ENCODE measurements around the gene TAS2R50. TPM values are rescaled to one million over a fixed set of nuclear protein-coding genes. Genes with fewer than 3 reads are reported as not detected.

Gene TAS2R50
- total and polyA plus RNA-seq, 2 donors (not counting 1 experiment from before 2014, with no cell fraction given): 2.3 TPM; not detected in 1

DNA sequence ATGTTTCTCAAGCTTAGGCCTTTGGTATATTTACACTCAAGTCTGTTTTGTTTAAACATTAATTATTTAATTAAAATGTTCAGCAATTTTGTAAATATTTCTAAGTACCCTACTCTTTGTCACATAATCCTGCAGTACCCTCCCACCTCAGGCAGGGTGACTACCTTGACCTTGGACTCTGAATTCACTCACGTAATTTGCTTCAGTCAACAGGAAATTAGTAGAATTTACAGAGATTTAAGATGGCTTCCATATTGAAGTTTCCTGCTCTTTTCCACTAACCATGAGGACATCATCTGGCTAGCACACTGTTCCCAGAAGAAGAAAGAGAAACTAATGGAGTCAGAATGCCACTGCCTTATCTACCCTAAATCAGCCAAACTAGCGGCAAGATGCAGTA, 36.7 kb upstream of the TAS2R50 start:
- Histone ChIP-seq H3K36me3 (ENCODE audit: control insufficient read depth, insufficient read depth, low read length) (no peaks in the 10 kb centered on the region), H3K79me2 (ENCODE audit: control insufficient read depth, insufficient read depth, low read length) (no peaks in the 10 kb centered on the region), H3K27me3 (ENCODE audit: control insufficient read depth, insufficient read depth, low read length) (no peaks in the 10 kb centered on the region), H3K27ac (ENCODE audit: insufficient read depth, low read length) (no peak overlapping the region), H3K9ac (ENCODE audit: insufficient read depth, low read length) (no peak overlapping the region), H2AFZ (ENCODE audit: low read length) (no peak overlapping the region), H4K20me1 (ENCODE audit: control insufficient read depth, extremely low read depth, insufficient read depth, low read length) (no peaks in the 10 kb centered on the region), H3K9me3 (ENCODE audit: control insufficient read depth, insufficient read depth, low read depth, low read length) (no peaks in the 10 kb centered on the region), H3K4me2 (ENCODE audit: extremely low read depth, insufficient read depth, low read length) (no peak overlapping the region), H3K4me1 (ENCODE audit: control insufficient read depth, extremely low read depth, insufficient read depth, low read length) (no peaks in the 10 kb centered on the region), H3K4me3 (replicated peaks in 1 of 4; ENCODE audit: control extremely low read depth in 1 of 4, insufficient read depth in 1 of 4, low read depth in 3 of 4, low read length in 4 of 4) (no peak overlapping the region)
- TF ChIP-seq, protein P1, sequence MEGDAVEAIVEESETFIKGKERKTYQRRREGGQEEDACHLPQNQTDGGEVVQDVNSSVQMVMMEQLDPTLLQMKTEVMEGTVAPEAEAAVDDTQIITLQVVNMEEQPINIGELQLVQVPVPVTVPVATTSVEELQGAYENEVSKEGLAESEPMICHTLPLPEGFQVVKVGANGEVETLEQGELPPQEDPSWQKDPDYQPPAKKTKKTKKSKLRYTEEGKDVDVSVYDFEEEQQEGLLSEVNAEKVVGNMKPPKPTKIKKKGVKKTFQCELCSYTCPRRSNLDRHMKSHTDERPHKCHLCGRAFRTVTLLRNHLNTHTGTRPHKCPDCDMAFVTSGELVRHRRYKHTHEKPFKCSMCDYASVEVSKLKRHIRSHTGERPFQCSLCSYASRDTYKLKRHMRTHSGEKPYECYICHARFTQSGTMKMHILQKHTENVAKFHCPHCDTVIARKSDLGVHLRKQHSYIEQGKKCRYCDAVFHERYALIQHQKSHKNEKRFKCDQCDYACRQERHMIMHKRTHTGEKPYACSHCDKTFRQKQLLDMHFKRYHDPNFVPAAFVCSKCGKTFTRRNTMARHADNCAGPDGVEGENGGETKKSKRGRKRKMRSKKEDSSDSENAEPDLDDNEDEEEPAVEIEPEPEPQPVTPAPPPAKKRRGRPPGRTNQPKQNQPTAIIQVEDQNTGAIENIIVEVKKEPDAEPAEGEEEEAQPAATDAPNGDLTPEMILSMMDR (conservative IDR thresholded peaks at IDR 0.05 in 1 of 2, IDR thresholded peaks at IDR 0.05 in 1 of 2; ENCODE audit: low read depth in 1 of 2, low read length in 2 of 2): no peak
- TF ChIP-seq EZH2 (IDR thresholded peaks at IDR 0.05; ENCODE audit: low read length, missing control alignments): no peak
- no peak for DNase-seq (ENCODE audit: low read depth in 2 of 2)

DNA sequence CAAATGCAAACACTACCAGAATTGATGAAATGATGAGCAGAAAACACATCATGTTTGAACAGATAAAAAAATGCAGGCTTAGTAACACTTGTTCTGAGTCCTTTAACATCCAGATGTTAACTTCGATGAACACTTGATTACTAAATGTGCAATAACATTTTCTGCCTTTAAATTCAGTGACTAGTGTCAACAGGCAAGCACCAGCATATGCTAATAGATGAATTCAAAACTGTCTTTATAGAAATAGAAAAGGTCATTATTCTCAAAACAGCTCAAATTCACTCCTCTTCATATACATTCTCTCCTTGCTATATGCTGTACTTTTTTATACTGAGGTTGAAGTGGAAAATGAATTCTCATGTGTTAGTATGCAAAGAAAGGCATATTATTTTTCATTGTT, 35.8 kb upstream of the TAS2R50 start, which contains the start of gene TAS2R19:
TSS of gene TAS2R19 (minus strand) at position 101 of the 400 bp plus-strand sequence. CDS start at position 52, 49 bp downstream.
- no peaks in the 10 kb centered on the region for H3K4me1 ChIP-seq (ENCODE audit: control insufficient read depth, extremely low read depth, insufficient read depth, low read length)
- H3K79me2 ChIP-seq (ENCODE audit: control insufficient read depth, insufficient read depth, low read length): no peaks in the 10 kb centered on the region
- H3K27ac ChIP-seq (ENCODE audit: insufficient read depth, low read length): no peak within 1 kb of the TSS
- no peaks in the 10 kb centered on the region for H3K9me3 ChIP-seq (ENCODE audit: control insufficient read depth, insufficient read depth, low read depth, low read length)
- no peak for DNase-seq (ENCODE audit: low read depth in 2 of 2)
- no peak within 1 kb of the TSS for H3K4me3 ChIP-seq (replicated peaks in 1 of 4; ENCODE audit: control extremely low read depth in 1 of 4, insufficient read depth in 1 of 4, low read depth in 3 of 4, low read length in 4 of 4)
- H3K27me3 ChIP-seq (ENCODE audit: control insufficient read depth, insufficient read depth, low read length): no peaks in the 10 kb centered on the region
- no peak within 1 kb of the TSS for H2AFZ ChIP-seq (ENCODE audit: low read length)
- no peak for TF ChIP-seq EZH2 (IDR thresholded peaks at IDR 0.05; ENCODE audit: low read length, missing control alignments)
- TF ChIP-seq, protein P1 (conservative IDR thresholded peaks at IDR 0.05 in 1 of 2, IDR thresholded peaks at IDR 0.05 in 1 of 2; ENCODE audit: low read depth in 1 of 2, low read length in 2 of 2): no peak
- H3K36me3 ChIP-seq (ENCODE audit: control insufficient read depth, insufficient read depth, low read length): no peaks in the 10 kb centered on the region
- H4K20me1 ChIP-seq (ENCODE audit: control insufficient read depth, extremely low read depth, insufficient read depth, low read length): no peaks in the 10 kb centered on the region
- no peak within 1 kb of the TSS for H3K4me2 ChIP-seq (ENCODE audit: extremely low read depth, insufficient read depth, low read length)
- no peak within 1 kb of the TSS for H3K9ac ChIP-seq (ENCODE audit: insufficient read depth, low read length)

DNA sequence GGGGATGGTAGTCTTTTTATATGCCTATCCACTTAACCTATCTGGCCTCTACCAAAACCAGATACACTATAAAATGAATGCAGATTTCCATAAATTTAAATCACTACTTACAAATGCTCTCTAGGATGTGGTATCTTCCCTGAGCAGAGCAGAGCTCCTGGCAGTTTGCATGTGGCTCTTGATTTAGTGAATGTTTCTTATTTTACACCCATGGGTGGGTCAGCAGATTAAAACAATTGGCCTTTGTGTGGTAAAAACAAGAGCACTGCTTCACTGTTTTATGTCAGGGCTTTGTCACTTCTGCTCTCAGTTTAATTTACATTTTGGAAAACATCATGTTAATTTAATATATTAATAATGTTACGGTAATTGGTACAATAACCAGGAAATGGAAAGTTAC, 30.2 kb upstream of the TAS2R50 start:
- Histone ChIP-seq H3K36me3 (ENCODE audit: control insufficient read depth, insufficient read depth, low read length) (no peaks in the 10 kb centered on the region), H4K20me1 (ENCODE audit: control insufficient read depth, extremely low read depth, insufficient read depth, low read length) (no peaks in the 10 kb centered on the region), H3K27me3 (ENCODE audit: control insufficient read depth, insufficient read depth, low read length) (no peaks in the 10 kb centered on the region), H3K79me2 (ENCODE audit: control insufficient read depth, insufficient read depth, low read length) (no peaks in the 10 kb centered on the region), H3K27ac (ENCODE audit: insufficient read depth, low read length) (no peak overlapping the region), H3K4me3 (replicated peaks in 1 of 4; ENCODE audit: control extremely low read depth in 1 of 4, insufficient read depth in 1 of 4, low read depth in 3 of 4, low read length in 4 of 4) (no peak overlapping the region), H3K9ac (ENCODE audit: insufficient read depth, low read length) (no peak overlapping the region), H3K9me3 (ENCODE audit: control insufficient read depth, insufficient read depth, low read depth, low read length) (no peaks in the 10 kb centered on the region), H3K4me2 (ENCODE audit: extremely low read depth, insufficient read depth, low read length) (no peak overlapping the region), H3K4me1 (ENCODE audit: control insufficient read depth, extremely low read depth, insufficient read depth, low read length) (no peaks in the 10 kb centered on the region), H2AFZ (ENCODE audit: low read length) (no peak overlapping the region)
- DNase-seq (ENCODE audit: low read depth in 2 of 2): no peak
- TF ChIP-seq, protein P1 (conservative IDR thresholded peaks at IDR 0.05 in 1 of 2, IDR thresholded peaks at IDR 0.05 in 1 of 2; ENCODE audit: low read depth in 1 of 2, low read length in 2 of 2): no peak
- no peak for TF ChIP-seq EZH2 (IDR thresholded peaks at IDR 0.05; ENCODE audit: low read length, missing control alignments)

Data from fibroblast of lung (primary cell).